IPS DF 4.7 (cell line): ENCODE measurements around the gene SCD.
"Not testable (repeated sequence)": the region's sequence is repeated elsewhere in the genome, so short reads cannot be mapped to it uniquely, and the experiment has no call there.

Experiments
- DNase-seq: peaks from one replicate; pipeline ENCODE4 v3.0.0-alpha.2; 2013; ENCODE audit warnings: low spot score; ENCODE audit errors: extremely low read depth

SCD gene

GRCh38 chr10:100346765-100347567 lies at the start of gene SCD:
Gene SCD (plus strand): TSS chr10:100347233. CDS start chr10:100347505, 272 bp downstream.
- peak; percentile 94 for DNase-seq

DNA sequence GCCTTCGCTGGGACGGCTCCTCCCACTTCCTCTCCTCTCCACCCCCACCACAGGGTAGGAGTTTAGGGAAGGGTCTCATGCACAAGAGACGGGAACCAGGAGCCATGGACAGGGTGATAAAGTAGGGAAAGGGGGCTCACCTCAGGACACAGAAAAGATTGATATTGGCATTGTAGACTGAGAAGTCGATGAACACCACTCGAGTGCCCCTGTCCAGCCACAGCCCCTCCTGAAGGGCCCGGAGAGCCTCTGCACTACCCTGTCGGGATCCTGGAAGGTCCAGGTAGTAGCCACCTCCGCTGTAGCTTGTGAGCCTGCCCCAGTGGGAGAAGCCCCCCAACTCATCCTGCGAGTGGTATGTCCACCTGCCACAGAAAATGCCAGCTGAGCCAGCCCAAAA lies 49.8 kb upstream of the SCD start:
- DNase-seq: no peak

GRCh38 chr10:100301123-100301522 lies 45.9 kb upstream of the SCD start:
- DNase-seq: not testable (repeated sequence)

GRCh38 chr10:100303724-100304319 lies 43.2 kb upstream of the SCD start:
- no peak for DNase-seq

GRCh38 chr10:100304414-100304813 lies 42.6 kb upstream of the SCD start:
- DNase-seq: no peak

GRCh38 chr10:100306861-100307260 lies 40.2 kb upstream of the SCD start:
- no peak for DNase-seq

DNA sequence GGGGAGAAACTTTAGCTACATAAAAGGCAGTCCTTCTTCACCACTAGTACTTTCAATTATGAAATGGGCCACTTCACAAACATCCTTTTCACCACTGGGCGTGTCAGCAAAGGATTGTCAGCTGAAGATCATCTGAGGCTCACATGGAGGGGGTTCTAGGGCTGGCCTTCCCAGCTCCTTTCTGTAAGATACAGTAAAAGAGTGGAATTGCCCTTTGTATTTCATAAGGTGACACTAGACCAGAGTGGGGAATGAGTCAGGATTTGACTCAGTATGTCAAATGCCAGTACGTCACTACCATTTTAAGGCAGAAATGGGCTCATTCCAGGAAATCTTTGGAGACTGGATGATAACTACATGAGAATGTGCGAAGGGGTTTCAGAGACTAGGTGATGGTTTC lies 39.3 kb upstream of the SCD start:
- no peak for DNase-seq

DNA sequence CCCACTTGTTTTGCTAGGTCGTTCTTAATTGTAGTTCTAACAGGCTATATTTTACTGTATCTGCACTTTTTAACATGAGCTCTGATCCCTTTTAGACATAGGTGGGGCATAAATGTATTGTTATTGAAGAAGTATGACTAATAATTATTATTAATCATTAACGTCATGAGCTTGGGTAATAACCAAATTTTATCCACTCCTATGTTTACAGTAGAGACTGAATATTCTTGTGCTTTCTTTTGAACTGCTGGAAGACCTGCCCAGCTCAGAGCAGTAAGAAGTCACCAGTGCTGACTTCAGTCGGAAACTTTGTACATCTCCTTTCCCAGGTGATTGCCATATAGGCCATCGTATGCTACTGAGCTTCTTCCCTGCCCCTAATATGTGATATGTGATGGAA lies 35.7 kb upstream of the SCD start:
- no peak for DNase-seq

GRCh38 chr10:100315615-100316014 lies 31.4 kb upstream of the SCD start:
- DNase-seq: no peak

DNA sequence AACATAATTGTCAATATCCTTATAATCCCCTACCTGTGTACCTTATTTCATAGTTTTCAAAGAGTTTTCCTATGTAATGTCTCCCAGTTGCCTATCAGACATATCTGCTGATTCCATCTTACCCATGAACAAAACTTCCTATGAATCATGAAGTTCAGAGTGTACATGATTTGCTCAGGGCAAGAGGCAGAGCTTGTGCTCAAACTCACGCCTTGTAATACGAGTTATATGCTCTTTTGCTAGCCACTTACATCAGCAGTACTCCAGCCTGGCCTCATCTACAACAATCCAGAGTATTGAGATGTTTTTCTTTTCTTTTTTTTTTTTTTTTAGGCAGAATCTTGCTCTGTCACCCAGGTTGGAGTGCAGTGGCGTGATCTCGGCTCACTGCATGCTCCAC lies 28.8 kb upstream of the SCD start:
- DNase-seq: no peak

GRCh38 chr10:100319707-100320402 lies 27.2 kb upstream of the SCD start:
- no peak for DNase-seq

DNA sequence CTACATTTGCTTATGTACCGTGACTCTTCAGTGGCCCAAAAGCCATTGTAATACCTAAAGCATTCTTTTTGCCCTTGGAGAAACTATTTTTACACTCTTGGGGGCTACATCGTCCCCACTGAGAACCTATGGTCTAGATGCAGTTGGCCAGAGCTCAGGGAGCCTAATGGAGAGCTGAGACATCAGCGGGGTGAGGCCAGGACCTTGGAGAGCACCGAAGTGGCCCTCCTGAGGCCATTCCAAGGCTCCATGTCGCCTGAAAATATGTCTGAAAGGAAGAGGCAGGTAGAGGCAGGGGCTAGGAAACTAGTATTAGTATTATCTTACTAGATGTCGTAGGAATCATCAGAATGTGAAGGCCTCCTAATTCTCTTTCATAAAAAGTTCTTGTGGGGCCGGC lies 21.9 kb upstream of the SCD start:
- DNase-seq: no peak

- DNase-seq: no peak
Measured at GRCh38 chr10:100327007-100327717, 19.9 kb upstream of the SCD start.

DNA sequence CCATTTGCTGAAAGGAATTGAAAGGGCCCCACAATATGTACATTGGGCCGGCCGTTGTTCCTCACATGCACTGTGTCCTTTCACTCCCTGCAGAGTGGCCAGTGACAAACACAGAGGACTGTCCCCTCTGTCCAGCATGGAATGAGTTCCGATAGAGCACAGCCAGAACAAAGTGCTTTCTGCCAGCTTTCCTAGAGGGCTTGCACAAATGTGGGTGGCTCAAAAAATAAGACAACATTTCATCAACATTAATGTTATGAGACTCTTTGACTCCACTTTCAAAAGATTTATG lies 19.4 kb upstream of the SCD start:
- DNase-seq: no peak

DNA sequence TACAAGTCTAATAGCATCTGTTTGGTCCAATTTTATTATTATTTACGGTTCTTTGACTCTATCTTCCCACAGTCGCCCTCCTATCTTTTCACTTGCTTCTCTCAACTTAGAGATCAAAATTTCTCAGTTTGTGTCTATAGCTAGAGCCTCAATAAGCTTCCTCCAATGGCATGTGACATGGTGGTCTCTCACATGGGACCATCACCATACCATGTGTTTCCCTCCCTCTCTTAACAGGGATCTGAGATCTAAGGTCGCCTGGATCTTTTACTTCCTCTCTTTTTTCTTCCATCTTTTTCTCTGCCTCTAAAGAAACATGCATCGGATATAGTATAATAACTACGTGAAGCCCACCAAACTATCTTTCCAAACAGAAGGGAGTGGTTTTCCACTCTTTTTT lies 18.8 kb upstream of the SCD start:
- no peak for DNase-seq

DNA sequence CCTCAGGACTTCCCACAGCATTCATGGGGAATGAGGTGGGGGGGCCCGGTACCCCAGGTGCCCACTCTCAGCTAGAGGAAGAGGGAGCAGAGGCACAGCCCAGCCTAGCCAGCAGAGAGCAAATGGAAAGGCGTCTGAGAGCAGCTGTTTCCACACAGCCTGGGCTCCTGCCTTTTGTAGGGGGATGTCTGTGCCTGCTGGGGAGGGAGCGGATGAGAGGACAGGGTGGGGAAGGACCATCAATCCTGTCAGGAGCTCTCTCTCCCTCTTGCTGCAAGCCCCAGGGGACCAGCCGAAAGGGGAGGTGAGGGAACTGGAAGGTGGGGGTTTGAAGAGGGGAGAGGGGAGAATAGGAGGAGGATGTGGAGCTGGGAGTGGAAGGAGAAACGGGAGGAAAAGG lies 17.0 kb upstream of the SCD start, which contains the start of gene PKD2L1:
Gene PKD2L1, minus strand, starts transcription at position 150 of the 400 bp plus-strand sequence. Its CDS starts 125 bp downstream, at position 25.
- no peak for DNase-seq

DNA sequence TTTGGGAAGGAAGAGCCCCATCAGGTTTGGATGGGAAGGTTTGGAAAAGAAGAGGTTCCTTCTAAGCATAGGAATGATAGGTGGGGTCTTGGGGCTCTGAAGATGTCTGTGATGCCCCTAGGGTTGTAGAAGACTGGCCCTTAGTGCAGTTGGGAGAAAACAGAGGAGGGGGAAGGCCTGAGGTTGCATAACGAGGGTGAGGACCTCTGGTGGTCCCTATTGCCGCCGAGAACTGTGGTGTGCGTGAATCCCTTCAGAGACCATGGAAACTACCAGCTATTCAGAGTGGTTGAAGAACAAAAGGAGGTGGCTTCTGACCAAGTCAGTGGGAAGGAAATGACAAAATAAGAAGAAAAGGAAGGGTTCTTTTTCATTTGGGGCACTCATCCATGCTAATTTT lies 13.9 kb upstream of the SCD start:
- DNase-seq: no peak

- DNase-seq: no peak
Measured at GRCh38 chr10:100333661-100334440, 13.2 kb upstream of the SCD start.

- no peak for DNase-seq
Measured at GRCh38 chr10:100334762-100335161, 12.3 kb upstream of the SCD start.

GRCh38 chr10:100338434-100339036 lies 8.5 kb upstream of the SCD start:
- DNase-seq: no peak

GRCh38 chr10:100339236-100339635 lies 7.8 kb upstream of the SCD start:
- DNase-seq: no peak
